K562 (cell line): ENCODE measurements around the gene TMEFF2.

ENCODE experiments used
- CEBPB ChIP-seq: fragments of 450-650 bp; IDR thresholded peaks from 2 replicates; pipeline ENCODE4 v1.6.1; 2016; ENCODE audit warnings: missing genetic modification characterization, missing compliant biosample characterization
- MTA2 ChIP-seq: fragments of 450-650 bp; IDR thresholded peaks from 2 replicates; pipeline ENCODE4 v1.6.1; 2016; ENCODE audit warnings: low read depth
- SMAD4 ChIP-seq: fragments of 250-450 bp; sonication (Bioruptor Pico); conservative IDR thresholded peaks from 2 replicates; pipeline ENCODE4 v1.8.0; 2021; ENCODE audit warnings: inconsistent platforms, mild to moderate bottlenecking, moderate library complexity
- SRSF1 ChIP-seq: fragments of 200-400 bp; formaldehyde crosslinking; IDR thresholded peaks from 2 replicates; pipeline ENCODE4 v1.6.1; 2017; ENCODE audit warnings: mild to moderate bottlenecking, low read depth, low read length, moderate library complexity
- ZNF586 ChIP-seq: fragments of 450-650 bp; formaldehyde crosslinking; conservative IDR thresholded peaks from 2 replicates; pipeline ENCODE4 v1.4.0; 2020; ENCODE audit warnings: mild to moderate bottlenecking, moderate library complexity
- TF ChIP-seq, protein P1 (sequence below), 3 experiments: IDR thresholded peaks in 2 of 3; conservative IDR thresholded peaks in 1 of 3; 2 replicates each; pipeline ENCODE4 v1.5.1; 2011 to 2012; ENCODE audit warnings: low read length in 3 of 3, mild to moderate bottlenecking in 3 of 3, control low read depth in 2 of 3, improper control_type of control experiment in 1 of 3, inconsistent platforms in 1 of 3, low read depth in 1 of 3, mixed read lengths in 1 of 3, moderate library complexity in 1 of 3; ENCODE audit not compliant: insufficient read depth in 2 of 3

- no peak for TF ChIP-seq ZNF586 (CRISPR knock-in tag)
- TF ChIP-seq CEBPB (tag): no peak
- TF ChIP-seq SMAD4 (CRISPR knock-in tag): no peak
- TF ChIP-seq MTA2: no peak
- TF ChIP-seq SRSF1: no peak
- TF ChIP-seq, protein P1, sequence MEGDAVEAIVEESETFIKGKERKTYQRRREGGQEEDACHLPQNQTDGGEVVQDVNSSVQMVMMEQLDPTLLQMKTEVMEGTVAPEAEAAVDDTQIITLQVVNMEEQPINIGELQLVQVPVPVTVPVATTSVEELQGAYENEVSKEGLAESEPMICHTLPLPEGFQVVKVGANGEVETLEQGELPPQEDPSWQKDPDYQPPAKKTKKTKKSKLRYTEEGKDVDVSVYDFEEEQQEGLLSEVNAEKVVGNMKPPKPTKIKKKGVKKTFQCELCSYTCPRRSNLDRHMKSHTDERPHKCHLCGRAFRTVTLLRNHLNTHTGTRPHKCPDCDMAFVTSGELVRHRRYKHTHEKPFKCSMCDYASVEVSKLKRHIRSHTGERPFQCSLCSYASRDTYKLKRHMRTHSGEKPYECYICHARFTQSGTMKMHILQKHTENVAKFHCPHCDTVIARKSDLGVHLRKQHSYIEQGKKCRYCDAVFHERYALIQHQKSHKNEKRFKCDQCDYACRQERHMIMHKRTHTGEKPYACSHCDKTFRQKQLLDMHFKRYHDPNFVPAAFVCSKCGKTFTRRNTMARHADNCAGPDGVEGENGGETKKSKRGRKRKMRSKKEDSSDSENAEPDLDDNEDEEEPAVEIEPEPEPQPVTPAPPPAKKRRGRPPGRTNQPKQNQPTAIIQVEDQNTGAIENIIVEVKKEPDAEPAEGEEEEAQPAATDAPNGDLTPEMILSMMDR (IDR thresholded peaks at IDR 0.05 in 2 of 3, conservative IDR thresholded peaks at IDR 0.05 in 1 of 3; ENCODE audit: insufficient read depth in 2 of 3, low read depth in 1 of 3, low read length in 3 of 3): no peak
These were observed 37.0 kb downstream of the TMEFF2 start for GRCh38 chr2:192157776-192158175.
